HFFc6 (cell line): ENCODE data around the gene RPS23. TPM values are rescaled to one million over a fixed set of nuclear protein-coding genes. Genes with fewer than 3 reads are reported as not detected.

Experiments
- DNase-seq: peaks from one replicate; pipeline ENCODE4 v3.0.0-alpha.2; 2018
- H3K27ac Mint-ChIP-seq: 2 replicates; pipeline ENCODE4 v1.8.0; 2020; ENCODE audit warnings: mild to moderate bottlenecking, mixed read lengths
- H3K27me3 Mint-ChIP-seq: 2 replicates; pipeline ENCODE4 v1.8.0; 2021; ENCODE audit warnings: mild to moderate bottlenecking, moderate library complexity, mixed read lengths; ENCODE audit not compliant: insufficient read depth
- H3K36me3 Mint-ChIP-seq: 2 replicates; pipeline ENCODE4 v1.8.0; 2021; ENCODE audit warnings: low read depth, mixed read lengths
- H3K4me1 Mint-ChIP-seq: 2 replicates; pipeline ENCODE4 v1.8.0; 2020; ENCODE audit warnings: low read depth, mixed read lengths
- H3K4me3 Mint-ChIP-seq: 2 replicates; pipeline ENCODE4 v1.8.0; 2020; ENCODE audit warnings: mild to moderate bottlenecking, moderate library complexity, mixed read lengths
- H3K9me3 Mint-ChIP-seq: 2 replicates; pipeline ENCODE4 v1.8.0; 2020; ENCODE audit warnings: mild to moderate bottlenecking, mixed read lengths
- CTCF ChIP-seq: fragments of 200-600 bp; sonication (generic); IDR thresholded peaks from 2 replicates; pipeline ENCODE4 v1.5.0; 2021; ENCODE audit warnings: antibody characterized with exemption, mild to moderate bottlenecking
- long read RNA-seq: library from polyadenylated mRNA; unstranded; transcript quantifications from one replicate; pipeline ENCODE4 v2.0.0, GENCODE V29; 2019
- total RNA-seq, 6 experiments: library from RNA; stranded (reverse); fragmentation: NEBNext Ultra II Directional; extraction: Animal tissue kit (Norgen Biotek cat#: 25700); gene quantifications; 2 replicates in 1 of 6; 3 replicates in 5 of 6; pipeline ENCODE4 v1.2.3, GENCODE V29; 2021

The RPS23 gene
- total RNA-seq, result 1,000 to 10,000 TPM; 1,416 to 1,929 (median 1,647) TPM
- long read RNA-seq, transcript RPS23-203 (3 exons, 576 nt), result minor isoform, 78 of 965 reads
- long read RNA-seq, transcript RPS23-201 (4 exons, 3,437 nt), result major isoform, 857 of 965 reads
- long read RNA-seq, partial matches to known transcripts, result 8 of 965 reads
- long read RNA-seq, other reads (novel, unspliced or antisense), result 20 of 965 reads

- H3K27me3 Mint-ChIP-seq, result peaks cover 5% of the 10 kb centered on the region
- peak within 1 kb of the TSS; percentile 98 for H3K4me3 Mint-ChIP-seq
- peaks cover 45% of the 10 kb centered on the region for H3K36me3 Mint-ChIP-seq
- DNase-seq, result peak; percentile 86
- no peaks in the 10 kb centered on the region for H3K9me3 Mint-ChIP-seq
- no peak for TF ChIP-seq CTCF
- H3K4me1 Mint-ChIP-seq, result peaks cover 27% of the 10 kb centered on the region
- peak within 1 kb of the TSS; percentile 99 for H3K27ac Mint-ChIP-seq
Measured at GRCh38 chr5:82277987-82278710, at the start of gene RPS23. Gene RPS23 (minus strand): TSS chr5:82278354. CDS start chr5:82278323, 31 bp downstream.

GRCh38 chr5:82327941-82328340 is 49.8 kb upstream of the RPS23 start:
- peaks cover 36% of the 10 kb centered on the region for H3K4me1 Mint-ChIP-seq
- H3K4me3 Mint-ChIP-seq, result no peak overlapping the region
- no peaks in the 10 kb centered on the region for H3K9me3 Mint-ChIP-seq
- no peaks in the 10 kb centered on the region for H3K36me3 Mint-ChIP-seq
- no peak for TF ChIP-seq CTCF
- DNase-seq, result peak; percentile 28
- no peaks in the 10 kb centered on the region; the same call in none of the 2 replicates for H3K27me3 Mint-ChIP-seq
- 0 out of 2 replicates have a peak overlapping the region, but pooled peaks have one; percentile 22 for H3K27ac Mint-ChIP-seq

GRCh38 chr5:82325996-82326395 is 47.8 kb upstream of the RPS23 start:
- no peak for TF ChIP-seq CTCF
- H3K4me3 Mint-ChIP-seq, result no peak overlapping the region
- no peak overlapping the region for H3K27ac Mint-ChIP-seq
- no peaks in the 10 kb centered on the region for H3K36me3 Mint-ChIP-seq
- no peaks in the 10 kb centered on the region for H3K9me3 Mint-ChIP-seq
- peaks cover 20% of the 10 kb centered on the region for H3K4me1 Mint-ChIP-seq
- H3K27me3 Mint-ChIP-seq, result peaks cover 3% of the 10 kb centered on the region
- no peak for DNase-seq

- H3K4me1 Mint-ChIP-seq, result peaks cover 13% of the 10 kb centered on the region
- no peaks in the 10 kb centered on the region for H3K36me3 Mint-ChIP-seq
- no peak for DNase-seq
- no peaks in the 10 kb centered on the region for H3K9me3 Mint-ChIP-seq
- peaks cover 3% of the 10 kb centered on the region for H3K27me3 Mint-ChIP-seq
- no peak overlapping the region for H3K4me3 Mint-ChIP-seq
- TF ChIP-seq CTCF, result no peak
- no peak overlapping the region for H3K27ac Mint-ChIP-seq
Measured at GRCh38 chr5:82325155-82325554, 47.0 kb upstream of the RPS23 start.

- Mint-ChIP-seq H3K4me1 (0 out of 2 replicates have a peak, but pooled peaks cover 4% of the 10 kb centered on the region), H3K4me3 (no peak overlapping the region), H3K36me3 (no peaks in the 10 kb centered on the region), H3K9me3 (no peaks in the 10 kb centered on the region), H3K27ac (no peak overlapping the region), H3K27me3 (peaks cover 5% of the 10 kb centered on the region)
- DNase-seq, result peak; percentile 8
- no peak for TF ChIP-seq CTCF
Measured at GRCh38 chr5:82320966-82321365, 42.8 kb upstream of the RPS23 start.
